PFSK-1 (cell line): ENCODE data around the gene DNER.

ENCODE experiments used
- FOXP2 ChIP-seq: optimal IDR thresholded peaks from 2 replicates; pipeline ENCODE3; 2011; ENCODE audit warnings: borderline replicate concordance, control low read depth, inconsistent platforms; ENCODE audit not compliant: insufficient read depth; ENCODE audit errors: extremely low read length, extremely low read depth
- POLR2AphosphoS5 ChIP-seq: IDR thresholded peaks from 2 replicates; pipeline ENCODE4 v1.6.1; 2012; ENCODE audit warnings: low read depth, mild to moderate bottlenecking, control low read depth, low read length, moderate library complexity
- REST ChIP-seq, 2 experiments: IDR thresholded peaks; 2 replicates each; pipeline versions ENCODE4 v1.6.1 to v1.8.0; 2011 to 2012; ENCODE audit warnings: low read depth in 2 of 2, low read length in 2 of 2, control low read depth in 1 of 2, inconsistent platforms in 1 of 2, mild to moderate bottlenecking in 1 of 2, moderate library complexity in 1 of 2; ENCODE audit not compliant: insufficient read depth in 1 of 2
- SIN3A ChIP-seq: IDR thresholded peaks from 2 replicates; pipeline ENCODE4 v1.6.1; 2012; ENCODE audit warnings: mild to moderate bottlenecking, low read length, moderate library complexity, borderline replicate concordance; ENCODE audit not compliant: insufficient read depth
- TAF1 ChIP-seq: IDR thresholded peaks from 2 replicates; pipeline ENCODE4 v1.6.1; 2012; ENCODE audit warnings: low read length, control low read depth, borderline replicate concordance; ENCODE audit not compliant: insufficient read depth

Gene DNER

GRCh38 chr2:229635371-229635680 lies 79.0 kb downstream of the DNER start:
- no peak for TF ChIP-seq POLR2AphosphoS5
- TF ChIP-seq FOXP2, result no peak
- no peak for TF ChIP-seq TAF1
- no peak for TF ChIP-seq REST (IDR thresholded peaks at IDR 0.05; ENCODE audit: insufficient read depth in 1 of 2, low read depth in 2 of 2, low read length in 2 of 2)
- no peak for TF ChIP-seq SIN3A

- no peak for TF ChIP-seq SIN3A
- TF ChIP-seq FOXP2, result no peak
- no peak for TF ChIP-seq REST (IDR thresholded peaks at IDR 0.05; ENCODE audit: insufficient read depth in 1 of 2, low read depth in 2 of 2, low read length in 2 of 2)
- no peak for TF ChIP-seq TAF1
- TF ChIP-seq POLR2AphosphoS5, result no peak
These were observed 79.6 kb downstream of the DNER start for GRCh38 chr2:229634601-229635370.

GRCh38 chr2:229633556-229633955 lies 80.8 kb downstream of the DNER start:
- TF ChIP-seq TAF1 (no peak), REST (IDR thresholded peaks at IDR 0.05; ENCODE audit: insufficient read depth in 1 of 2, low read depth in 2 of 2, low read length in 2 of 2) (no peak), SIN3A (no peak), POLR2AphosphoS5 (no peak), FOXP2 (no peak)

GRCh38 chr2:229629039-229629438 lies 85.3 kb downstream of the DNER start:
- TF ChIP-seq REST (IDR thresholded peaks at IDR 0.05; ENCODE audit: insufficient read depth in 1 of 2, low read depth in 2 of 2, low read length in 2 of 2), result no peak

GRCh38 chr2:229627728-229628127 lies 86.6 kb downstream of the DNER start:
- no peak for TF ChIP-seq TAF1
- TF ChIP-seq REST (IDR thresholded peaks at IDR 0.05; ENCODE audit: insufficient read depth in 1 of 2, low read depth in 2 of 2, low read length in 2 of 2), result no peak
- TF ChIP-seq POLR2AphosphoS5, result no peak
- no peak for TF ChIP-seq FOXP2
- TF ChIP-seq SIN3A, result no peak
